ENCODE data around the gene CDC27.
"Not testable (repeated sequence)": the region's sequence is repeated elsewhere in the genome, so short reads cannot be mapped to it uniquely, and the experiment has no call there.

Gene CDC27

GRCh38 chr17:47219621-47220475 is 30.8 kb upstream of the CDC27 start:
- DNase-seq (ENCODE audit: low read depth in 3 of 3), result no peak

GRCh38 chr17:47218896-47219430 is 29.9 kb upstream of the CDC27 start:
- no peak for DNase-seq (ENCODE audit: low read depth in 3 of 3)

GRCh38 chr17:47217279-47217678 is 28.2 kb upstream of the CDC27 start:
- DNase-seq (ENCODE audit: low read depth in 3 of 3), result not testable (repeated sequence)

- DNase-seq (ENCODE audit: low read depth in 3 of 3), result not testable (repeated sequence)
Measured at GRCh38 chr17:47216821-47217220, 27.7 kb upstream of the CDC27 start.

GRCh38 chr17:47214931-47215330 is 25.8 kb upstream of the CDC27 start:
- DNase-seq (ENCODE audit: low read depth in 3 of 3), result no peak

GRCh38 chr17:47213540-47213939 is 24.4 kb upstream of the CDC27 start:
- DNase-seq (ENCODE audit: low read depth in 3 of 3), result no peak

- DNase-seq (ENCODE audit: low read depth in 3 of 3), result no peak
Measured at GRCh38 chr17:47212458-47212857, 23.4 kb upstream of the CDC27 start.

GRCh38 chr17:47210779-47211178 is 21.7 kb upstream of the CDC27 start:
- no peak for DNase-seq (ENCODE audit: low read depth in 3 of 3)

GRCh38 chr17:47210105-47210504 is 21.0 kb upstream of the CDC27 start:
- DNase-seq (ENCODE audit: low read depth in 3 of 3), result no peak

GRCh38 chr17:47209499-47209898 is 20.4 kb upstream of the CDC27 start:
- DNase-seq (ENCODE audit: low read depth in 3 of 3), result no peak

- no peak for DNase-seq (ENCODE audit: low read depth in 3 of 3)
Measured at GRCh38 chr17:47208744-47209488, 19.8 kb upstream of the CDC27 start, which contains the start of gene MYL4. Gene MYL4, plus strand, starts transcription at chr17:47209348. Its CDS starts 75 bp downstream, at chr17:47209423.

GRCh38 chr17:47207143-47208067 is 18.3 kb upstream of the CDC27 start:
- no peak for DNase-seq (ENCODE audit: low read depth in 3 of 3)

- peak in 2 of 3 experiments; percentile 38 to 47 for DNase-seq (ENCODE audit: low read depth in 3 of 3)
Measured at GRCh38 chr17:47205419-47205963, 16.4 kb upstream of the CDC27 start.

GRCh38 chr17:47204722-47205418 is 15.8 kb upstream of the CDC27 start:
- DNase-seq (ENCODE audit: low read depth in 3 of 3), result no peak

GRCh38 chr17:47203984-47204721 is 15.1 kb upstream of the CDC27 start:
- peak in 1 of 3 experiments; percentile 29 for DNase-seq (ENCODE audit: low read depth in 3 of 3)

- DNase-seq (ENCODE audit: low read depth in 3 of 3), result no peak
Measured at GRCh38 chr17:47201166-47201565, 12.1 kb upstream of the CDC27 start.

- DNase-seq (ENCODE audit: low read depth in 3 of 3), result no peak
Measured at GRCh38 chr17:47200325-47200664, 11.2 kb upstream of the CDC27 start.

GRCh38 chr17:47199627-47200324 is 10.7 kb upstream of the CDC27 start:
- DNase-seq (ENCODE audit: low read depth in 3 of 3), result no peak

GRCh38 chr17:47197821-47198220 is 8.7 kb upstream of the CDC27 start:
- DNase-seq (ENCODE audit: low read depth in 3 of 3), result no peak

All from stimulated activated CD4-positive, alpha-beta T cell treated with anti-CD3 and anti-CD28 coated beads, TNF-alpha, amount 100 ng/mL, for 4 hours (primary cell).